SH-SY5Y (cell line): ENCODE results near the gene MYO5C.

Experiments used
- GATA2 ChIP-seq: IDR thresholded peaks from 2 replicates; pipeline ENCODE4 v1.6.1; 2011; ENCODE audit warnings: mild to moderate bottlenecking, low read depth, low read length
- GATA3 ChIP-seq: IDR thresholded peaks from 2 replicates; pipeline ENCODE4 v1.6.1; 2011; ENCODE audit warnings: low read depth, mild to moderate bottlenecking, low read length, moderate library complexity

DNA sequence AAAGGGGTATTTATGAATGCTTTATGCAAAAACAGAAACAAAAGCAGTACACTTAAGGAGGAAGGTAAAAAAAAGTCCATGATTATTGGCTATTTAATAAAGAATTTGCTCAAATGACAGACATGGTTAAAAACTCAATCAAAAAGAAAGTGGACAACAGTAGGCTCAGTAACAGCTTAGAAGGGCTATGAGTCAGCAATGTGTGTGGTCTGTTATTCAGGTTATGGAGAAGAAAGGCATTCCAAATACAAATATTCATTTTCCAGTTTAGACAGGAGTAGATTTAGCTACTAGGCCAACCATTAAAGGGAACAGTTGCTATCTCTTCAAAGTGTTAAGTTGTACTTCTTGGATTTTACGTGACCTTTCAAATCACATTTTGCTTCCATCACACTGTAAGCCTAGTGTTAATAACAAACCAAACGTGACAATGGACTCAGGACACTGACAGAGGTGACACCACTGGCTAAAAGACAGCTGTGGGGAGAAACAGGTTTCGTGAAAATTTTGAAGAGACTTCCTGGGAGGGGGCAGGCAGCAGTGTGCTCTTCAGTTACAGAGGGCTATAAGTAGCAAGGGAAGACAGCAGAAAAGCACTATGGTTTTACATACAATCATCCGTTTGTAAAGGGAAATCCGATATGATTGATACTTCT, 41.7 kb upstream of the MYO5C start:
- TF ChIP-seq GATA3 = no peak
- no peak for TF ChIP-seq GATA2
